SJCRH30 (cell line): ENCODE data around the gene RASSF5. TPM values are rescaled to one million over a fixed set of nuclear protein-coding genes. Genes with fewer than 3 reads are reported as not detected.
"Not testable (repeated sequence)": the region's sequence is repeated elsewhere in the genome, so short reads cannot be mapped to it uniquely, and the experiment has no call there.

Experiments
- DNase-seq, 2 experiments: peaks; one replicate each; pipeline ENCODE4 v3.0.0-alpha.2; 2015 to 2020
- H3K27ac ChIP-seq: fragments of 250-450 bp; sonication (Bioruptor Pico); 2 replicates; pipeline ENCODE4 v1.5.1; 2020; ENCODE audit warnings: mild to moderate bottlenecking, moderate library complexity
- H3K27me3 ChIP-seq: fragments of 250-450 bp; sonication (Bioruptor Pico); 2 replicates; pipeline ENCODE4 v1.5.1; 2020; ENCODE audit warnings: mild to moderate bottlenecking, moderate library complexity
- H3K36me3 ChIP-seq: fragments of 250-450 bp; sonication (Bioruptor Pico); 2 replicates; pipeline ENCODE4 v1.5.1; 2020; ENCODE audit warnings: mild to moderate bottlenecking, moderate library complexity
- H3K4me1 ChIP-seq: fragments of 250-450 bp; sonication (Bioruptor Pico); 2 replicates; pipeline ENCODE4 v1.5.1; 2020; ENCODE audit warnings: mild to moderate bottlenecking, moderate library complexity
- H3K4me3 ChIP-seq: fragments of 250-450 bp; sonication (Bioruptor Pico); 2 replicates; pipeline ENCODE4 v1.5.1; 2020; ENCODE audit warnings: mild to moderate bottlenecking, moderate library complexity
- H3K9me3 ChIP-seq: fragments of 250-450 bp; sonication (Bioruptor Pico); replicated peaks from 2 replicates; pipeline ENCODE4 v1.5.1; 2020; ENCODE audit warnings: mild to moderate bottlenecking, moderate library complexity
- total RNA-seq: library from RNA; depleted of rRNA; stranded (reverse); fragments of >200 nt; shearing (Covaris generic); gene quantifications from 2 replicates; pipeline ENCODE4 v1.2.3, GENCODE V29; 2014

The RASSF5 gene
- total RNA-seq, 1 experiment from 2014 or later: 9.5 TPM

DNA sequence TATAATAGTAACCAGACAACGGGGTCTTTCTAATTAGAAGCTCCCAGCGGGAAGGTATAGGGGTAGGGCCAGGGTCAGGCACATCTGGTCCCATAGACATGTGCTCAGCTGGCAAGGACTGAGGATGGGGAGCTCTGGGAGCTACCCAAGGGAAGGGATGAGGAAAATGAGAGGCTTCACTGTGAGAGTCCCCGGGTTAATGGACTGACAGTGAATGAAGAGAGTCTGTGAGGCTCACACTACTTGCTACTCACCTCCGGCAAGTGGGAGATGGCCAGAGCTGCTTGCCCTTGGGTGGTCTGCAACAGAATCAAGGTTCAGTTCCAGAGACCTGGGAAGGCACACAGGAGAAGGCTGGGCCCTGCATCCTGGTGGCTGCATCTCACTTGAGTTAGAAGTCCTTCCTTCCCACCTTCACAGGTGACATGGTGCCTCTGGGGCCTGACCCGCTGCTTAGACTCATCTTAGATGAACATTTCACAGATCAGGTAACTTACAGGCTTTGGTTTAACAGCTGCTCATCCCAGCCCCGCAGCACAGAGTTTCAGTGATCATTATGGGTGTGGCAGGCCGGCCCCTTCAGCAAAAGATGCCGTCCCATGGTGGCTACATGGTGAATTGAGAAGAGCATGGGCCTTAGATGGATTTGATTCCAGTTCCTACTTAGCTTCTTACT is 73.2 kb downstream of the RASSF5 start:
- H3K27ac ChIP-seq: no peak overlapping the region
- no peak overlapping the region for H3K4me3 ChIP-seq
- no peak for DNase-seq
- no peaks in the 10 kb centered on the region for H3K27me3 ChIP-seq
- peaks cover 28% of the 10 kb centered on the region for H3K4me1 ChIP-seq
- H3K9me3 ChIP-seq: no peaks in the 10 kb centered on the region
- no peaks in the 10 kb centered on the region; the same call in 1 of the 2 replicates for H3K36me3 ChIP-seq

DNA sequence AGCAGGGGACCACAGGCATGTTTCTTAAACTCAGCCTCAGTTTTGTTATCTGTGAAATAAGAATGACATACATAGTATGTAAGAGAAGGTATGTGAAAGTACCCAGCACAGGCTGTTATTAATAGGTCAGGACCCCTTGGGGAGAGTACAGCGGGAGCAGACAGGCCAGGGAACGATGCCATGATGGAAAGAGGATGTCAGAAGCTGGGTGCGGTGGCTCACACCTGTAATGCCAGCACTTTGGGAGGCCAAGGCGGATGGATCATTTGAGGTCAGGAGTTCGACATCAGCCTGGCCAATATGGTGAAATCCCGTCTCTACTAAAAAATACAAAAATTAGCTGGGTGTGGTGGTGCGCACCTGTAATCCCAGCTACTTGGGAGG is 73.8 kb downstream of the RASSF5 start:
- not testable (repeated sequence) for H3K36me3 ChIP-seq, H3K27ac ChIP-seq, H3K9me3 ChIP-seq, H3K4me3 ChIP-seq, H3K27me3 ChIP-seq, DNase-seq
- peaks cover 24% of the 10 kb centered on the region for H3K4me1 ChIP-seq

GRCh38 chr1:206581571-206581981 is 74.2 kb downstream of the RASSF5 start:
- no peak overlapping the region for H3K27ac ChIP-seq
- peak in 1 of 2 experiments; percentile 27 for DNase-seq
- no peaks in the 10 kb centered on the region for H3K9me3 ChIP-seq
- H3K36me3 ChIP-seq: no peaks in the 10 kb centered on the region; the same call in 1 of the 2 replicates
- H3K27me3 ChIP-seq: no peaks in the 10 kb centered on the region
- H3K4me1 ChIP-seq: peaks cover 19% of the 10 kb centered on the region
- no peak overlapping the region for H3K4me3 ChIP-seq

- no peak for DNase-seq
- Histone ChIP-seq H3K9me3 (no peaks in the 10 kb centered on the region), H3K4me1 (peaks cover 13% of the 10 kb centered on the region)
Observed at GRCh38 chr1:206582537-206582936, 75.2 kb downstream of the RASSF5 start.

GRCh38 chr1:206582971-206583706 is 75.8 kb downstream of the RASSF5 start:
- Histone ChIP-seq H3K9me3 (no peaks in the 10 kb centered on the region), H3K27ac (no peak overlapping the region), H3K36me3 (no peaks in the 10 kb centered on the region; the same call in 1 of the 2 replicates), H3K4me1 (peaks cover 13% of the 10 kb centered on the region), H3K4me3 (no peak overlapping the region), H3K27me3 (no peaks in the 10 kb centered on the region)
- no peak for DNase-seq

More at GRCh38 chr1:206582537-206582936, 75.2 kb downstream of the RASSF5 start:
- no peaks in the 10 kb centered on the region; the same call in 1 of the 2 replicates for H3K36me3 ChIP-seq
- no peak overlapping the region for H3K4me3 ChIP-seq
- no peak overlapping the region for H3K27ac ChIP-seq
- no peaks in the 10 kb centered on the region for H3K27me3 ChIP-seq

- no peaks in the 10 kb centered on the region for H3K27me3 ChIP-seq
- peaks cover 12% of the 10 kb centered on the region for H3K4me1 ChIP-seq
- H3K36me3 ChIP-seq: no peaks in the 10 kb centered on the region; the same call in 1 of the 2 replicates
- H3K27ac ChIP-seq: no peak overlapping the region
- H3K4me3 ChIP-seq: no peak overlapping the region
- H3K9me3 ChIP-seq: no peaks in the 10 kb centered on the region
- DNase-seq: peak; percentile 82 to 93
Observed at GRCh38 chr1:206583707-206584648, 76.6 kb downstream of the RASSF5 start.

- peaks cover 16% of the 10 kb centered on the region for H3K4me1 ChIP-seq
- H3K27ac ChIP-seq: no peak overlapping the region
- no peak for DNase-seq
- no peak overlapping the region for H3K4me3 ChIP-seq
- no peaks in the 10 kb centered on the region for H3K27me3 ChIP-seq
- no peaks in the 10 kb centered on the region; the same call in 1 of the 2 replicates for H3K36me3 ChIP-seq
- H3K9me3 ChIP-seq: no peaks in the 10 kb centered on the region
Observed at GRCh38 chr1:206584683-206585082, 77.4 kb downstream of the RASSF5 start.

DNA sequence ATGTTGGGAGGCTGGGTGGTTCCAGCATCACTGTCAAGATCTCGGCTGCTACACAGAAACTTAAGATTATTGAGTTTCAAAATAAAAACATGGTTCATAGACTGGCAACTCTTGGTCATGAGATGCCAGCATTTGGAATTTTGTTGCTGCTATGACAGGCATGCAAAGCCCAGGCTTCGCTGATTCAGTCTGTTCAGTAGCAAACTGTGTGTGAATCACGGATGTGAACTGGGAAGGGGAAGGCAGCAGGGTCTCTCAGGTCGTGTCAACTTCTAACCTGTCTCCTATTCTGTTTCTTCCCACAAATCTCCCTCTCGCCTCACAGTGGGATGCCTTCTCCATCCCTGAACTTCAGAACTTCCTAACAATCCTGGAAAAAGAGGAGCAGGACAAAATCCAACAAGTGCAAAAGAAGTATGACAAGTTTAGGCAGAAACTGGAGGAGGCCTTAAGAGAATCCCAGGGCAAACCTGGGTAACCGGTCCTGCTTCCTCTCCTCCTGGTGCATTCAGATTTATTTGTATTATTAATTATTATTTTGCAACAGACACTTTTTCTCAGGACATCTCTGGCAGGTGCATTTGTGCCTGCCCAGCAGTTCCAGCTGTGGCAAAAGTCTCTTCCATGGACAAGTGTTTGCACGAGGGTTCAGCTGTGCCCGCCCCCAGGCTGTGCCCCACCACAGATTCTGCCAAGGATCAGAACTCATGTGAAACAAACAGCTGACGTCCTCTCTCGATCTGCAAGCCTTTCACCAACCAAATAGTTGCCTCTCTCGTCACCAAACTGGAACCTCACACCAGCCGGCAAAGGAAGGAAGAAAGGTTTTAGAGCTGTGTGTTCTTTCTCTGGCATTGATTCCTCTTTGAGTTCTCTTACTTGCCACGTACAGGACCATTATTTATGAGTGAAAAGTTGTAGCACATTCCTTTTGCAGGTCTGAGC is 79.4 kb downstream of the RASSF5 start:
- Histone ChIP-seq H3K4me1 (peaks cover 31% of the 10 kb centered on the region), H3K4me3 (no peak overlapping the region), H3K27ac (no peak overlapping the region), H3K36me3 (peaks cover 5% of the 10 kb centered on the region; the same call in 1 of the 2 replicates), H3K9me3 (no peaks in the 10 kb centered on the region), H3K27me3 (no peaks in the 10 kb centered on the region)
- DNase-seq: no peak

DNA sequence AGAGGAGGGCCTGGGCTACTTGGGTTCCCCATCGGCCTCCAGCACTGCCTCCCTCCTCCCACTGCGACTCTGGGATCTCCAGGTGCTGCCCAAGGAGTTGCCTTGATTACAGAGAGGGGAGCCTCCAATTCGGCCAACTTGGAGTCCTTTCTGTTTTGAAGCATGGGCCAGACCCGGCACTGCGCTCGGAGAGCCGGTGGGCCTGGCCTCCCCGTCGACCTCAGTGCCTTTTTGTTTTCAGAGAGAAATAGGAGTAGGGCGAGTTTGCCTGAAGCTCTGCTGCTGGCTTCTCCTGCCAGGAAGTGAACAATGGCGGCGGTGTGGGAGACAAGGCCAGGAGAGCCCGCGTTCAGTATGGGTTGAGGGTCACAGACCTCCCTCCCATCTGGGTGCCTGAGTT is 80.6 kb downstream of the RASSF5 start:
- H3K4me3 ChIP-seq: no peak overlapping the region
- no peaks in the 10 kb centered on the region for H3K9me3 ChIP-seq
- H3K27me3 ChIP-seq: no peaks in the 10 kb centered on the region
- no peak for DNase-seq
- H3K36me3 ChIP-seq: peaks cover 14% of the 10 kb centered on the region; the same call in 1 of the 2 replicates
- peaks cover 40% of the 10 kb centered on the region for H3K4me1 ChIP-seq
- H3K27ac ChIP-seq: no peak overlapping the region

GRCh38 chr1:206588492-206588891 is 81.2 kb downstream of the RASSF5 start:
- Histone ChIP-seq H3K27me3 (no peaks in the 10 kb centered on the region), H3K27ac (no peak overlapping the region), H3K36me3 (peaks cover 14% of the 10 kb centered on the region; the same call in 1 of the 2 replicates), H3K9me3 (no peaks in the 10 kb centered on the region), H3K4me3 (no peak overlapping the region), H3K4me1 (peaks cover 40% of the 10 kb centered on the region)
- no peak for DNase-seq

GRCh38 chr1:206589206-206589605 is 81.9 kb downstream of the RASSF5 start:
- no peak overlapping the region for H3K27ac ChIP-seq
- H3K36me3 ChIP-seq: peaks cover 19% of the 10 kb centered on the region
- no peaks in the 10 kb centered on the region for H3K9me3 ChIP-seq
- H3K27me3 ChIP-seq: no peaks in the 10 kb centered on the region
- peaks cover 40% of the 10 kb centered on the region for H3K4me1 ChIP-seq
- no peak overlapping the region for H3K4me3 ChIP-seq
- DNase-seq: peak in 1 of 2 experiments; percentile 29

DNA sequence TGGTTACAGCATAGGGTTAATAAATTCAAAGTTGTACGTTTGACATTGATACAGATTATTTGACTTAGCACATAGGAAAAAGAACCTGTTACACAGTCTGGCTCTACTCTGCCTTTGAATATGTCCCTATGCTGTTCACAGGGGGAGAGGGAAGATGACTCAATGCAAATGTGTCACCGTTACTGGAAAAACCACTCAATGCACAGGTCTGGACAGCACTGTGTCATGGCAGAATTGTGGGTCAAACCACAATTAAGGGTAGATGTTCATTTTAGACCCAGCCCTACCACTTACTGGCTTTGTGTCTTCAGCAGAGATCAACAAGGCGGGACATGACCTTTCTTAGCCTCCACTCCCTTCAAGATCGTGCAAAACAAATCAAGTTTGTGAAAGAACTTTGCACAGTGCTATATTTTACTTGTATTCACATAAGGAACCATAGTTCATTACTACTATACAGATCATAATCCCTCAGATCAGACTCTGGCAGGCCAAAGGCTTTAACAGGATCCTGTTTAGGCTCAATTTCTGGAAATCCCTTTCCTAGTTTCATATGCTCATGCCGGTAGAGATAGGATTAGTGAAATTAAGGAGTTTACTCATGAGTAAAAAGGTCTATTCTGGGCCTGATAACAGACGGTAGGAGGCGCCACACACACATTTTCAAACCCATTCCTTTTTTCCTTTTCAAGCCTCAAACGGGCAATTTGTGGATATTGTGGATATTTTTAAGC is 82.9 kb downstream of the RASSF5 start:
- H3K9me3 ChIP-seq: no peaks in the 10 kb centered on the region
- peaks cover 28% of the 10 kb centered on the region for H3K36me3 ChIP-seq
- H3K27me3 ChIP-seq: no peaks in the 10 kb centered on the region
- DNase-seq: peak in 1 of 2 experiments; percentile 30
- H3K4me3 ChIP-seq: no peak overlapping the region
- peaks cover 40% of the 10 kb centered on the region for H3K4me1 ChIP-seq
- H3K27ac ChIP-seq: peak overlapping the region; percentile 75

GRCh38 chr1:206591226-206591625 is 83.9 kb downstream of the RASSF5 start:
- peak; percentile 70 to 78 for DNase-seq
- Histone ChIP-seq H3K4me1 (peaks cover 40% of the 10 kb centered on the region), H3K27ac (peak overlapping the region; percentile 75), H3K36me3 (peaks cover 37% of the 10 kb centered on the region), H3K9me3 (no peaks in the 10 kb centered on the region), H3K27me3 (no peaks in the 10 kb centered on the region), H3K4me3 (no peak overlapping the region)
